Prostate gland (tissue), 2 donors: ENCODE results near the gene VAMP2. TPM values are rescaled to one million over a fixed set of nuclear protein-coding genes. Genes with fewer than 3 reads are reported as not detected.

Experiments
- DNase-seq: peaks from one replicate; pipeline ENCODE4 v3.0.0-alpha.2; 2019; ENCODE audit warnings: low spot score
- H3K27ac ChIP-seq, 2 donors: fragments of 200-600 bp; sonication (generic); 2 replicates each; pipeline ENCODE4 v1.5.1; 2017 to 2019
- H3K27me3 ChIP-seq: fragments of 200-600 bp; sonication (generic); replicated peaks from 2 replicates; pipeline ENCODE4 v1.5.1; 2019; ENCODE audit not compliant: insufficient read depth
- H3K36me3 ChIP-seq, 2 donors: fragments of 200-600 bp; sonication (generic); 1 replicate in 1 of 2; 2 replicates in 1 of 2; pipeline versions ENCODE4 v1.5.1 to v1.8.1; 2017 to 2019
- H3K4me1 ChIP-seq: fragments of 200-600 bp; sonication (generic); replicated peaks from 2 replicates; pipeline ENCODE4 v1.5.1; 2019
- H3K4me3 ChIP-seq, 2 donors: fragments of 200-600 bp; sonication (generic); 2 replicates each; pipeline ENCODE4 v1.5.1; 2017 to 2019
- H3K9me3 ChIP-seq: fragments of 200-600 bp; sonication (generic); 2 replicates; pipeline ENCODE4 v1.5.1; 2017
- CTCF ChIP-seq, 4 experiments: fragments of 200-600 bp in 2 of 4; fragments of 450-650 bp in 2 of 4; sonication (generic) in 2 of 4; IDR thresholded peaks; 1 replicate in 3 of 4; 2 replicates in 1 of 4; pipeline ENCODE4 v1.5.1; 2016 to 2019; ENCODE audit warnings: antibody characterized with exemption in 4 of 4, mild to moderate bottlenecking in 2 of 4, moderate library complexity in 2 of 4
- POLR2A ChIP-seq: fragments of 450-650 bp; IDR thresholded peaks from one replicate; pipeline ENCODE4 v1.6.1; 2016; ENCODE audit warnings: antibody characterized with exemption, mild to moderate bottlenecking
- POLR2AphosphoS5 ChIP-seq: sonication (generic); formaldehyde crosslinking; IDR thresholded peaks from one replicate; pipeline ENCODE4 v1.6.1; 2017; ENCODE audit warnings: antibody characterized with exemption
- WGBS: methylation state at CpG from one replicate; pipeline ENCODE4 v1.1.5; 2018; 5-methylcytosine and 5-hydroxymethylcytosine counted together
- intact Hi-C: fragments of 100-400 bp; cut with DNase I; formaldehyde crosslinking; loops from one replicate; pipeline ENCODE4 v1.14.2; 2022
- total RNA-seq, 2 donors: library from RNA; depleted of rRNA; stranded (reverse); fragments of >200 nt; gene quantifications; one replicate each; pipeline ENCODE4 v1.1.0, GENCODE V29; 2016

Gene VAMP2
- total RNA-seq, 2 donors from 2014 or later: 34.2 to 65.2 TPM

DNA sequence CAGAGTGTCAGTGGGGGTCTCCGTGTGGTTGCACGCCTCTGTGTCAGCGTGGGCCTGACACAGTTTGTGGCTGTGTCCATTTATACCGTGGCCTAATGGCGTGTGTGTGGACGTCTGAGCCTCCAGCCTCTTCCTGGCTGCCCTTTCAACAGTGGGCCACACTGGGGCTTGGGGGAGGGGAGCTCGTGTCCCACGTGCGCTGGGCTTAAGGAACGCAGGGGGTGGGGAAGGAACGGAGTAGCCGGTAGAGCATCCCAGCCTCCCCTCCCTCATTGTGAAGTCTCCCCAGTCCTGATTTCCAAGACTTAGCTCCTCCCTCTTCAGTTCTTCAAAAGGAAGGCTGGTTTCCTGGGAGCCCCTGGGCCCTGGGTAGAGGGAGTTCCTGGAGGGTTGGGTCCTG is 29.3 kb downstream of the VAMP2 start:
- WGBS: 74% methylated on average over 12 of the region's 12 CpGs
- no peak for TF ChIP-seq CTCF (IDR thresholded peaks at IDR 0.05)
- no peak for TF ChIP-seq POLR2A
- no peak for TF ChIP-seq POLR2AphosphoS5
- H3K4me3 ChIP-seq: no peak overlapping the region
- H3K9me3 ChIP-seq: no peaks in the 10 kb centered on the region
- no peaks in the 10 kb centered on the region for H3K4me1 ChIP-seq
- H3K27me3 ChIP-seq: no peaks in the 10 kb centered on the region
- no peaks in the 10 kb centered on the region for H3K36me3 ChIP-seq
- intact Hi-C loops: no loop called here
- DNase-seq: no peak
- H3K27ac ChIP-seq: no peak overlapping the region

GRCh38 chr17:8131844-8132441 is 30.8 kb downstream of the VAMP2 start:
- Histone ChIP-seq H3K4me1 (no peaks in the 10 kb centered on the region), H3K27ac (no peak overlapping the region), H3K4me3 (no peak overlapping the region), H3K36me3 (no peaks in the 10 kb centered on the region), H3K9me3 (no peaks in the 10 kb centered on the region), H3K27me3 (no peaks in the 10 kb centered on the region)
- 76% methylated on average over 3 of the region's 3 CpGs for WGBS
- no peak for DNase-seq
- intact Hi-C loops: no loop called here
- TF ChIP-seq POLR2A: no peak
- no peak for TF ChIP-seq CTCF (IDR thresholded peaks at IDR 0.05)
- no peak for TF ChIP-seq POLR2AphosphoS5

DNA sequence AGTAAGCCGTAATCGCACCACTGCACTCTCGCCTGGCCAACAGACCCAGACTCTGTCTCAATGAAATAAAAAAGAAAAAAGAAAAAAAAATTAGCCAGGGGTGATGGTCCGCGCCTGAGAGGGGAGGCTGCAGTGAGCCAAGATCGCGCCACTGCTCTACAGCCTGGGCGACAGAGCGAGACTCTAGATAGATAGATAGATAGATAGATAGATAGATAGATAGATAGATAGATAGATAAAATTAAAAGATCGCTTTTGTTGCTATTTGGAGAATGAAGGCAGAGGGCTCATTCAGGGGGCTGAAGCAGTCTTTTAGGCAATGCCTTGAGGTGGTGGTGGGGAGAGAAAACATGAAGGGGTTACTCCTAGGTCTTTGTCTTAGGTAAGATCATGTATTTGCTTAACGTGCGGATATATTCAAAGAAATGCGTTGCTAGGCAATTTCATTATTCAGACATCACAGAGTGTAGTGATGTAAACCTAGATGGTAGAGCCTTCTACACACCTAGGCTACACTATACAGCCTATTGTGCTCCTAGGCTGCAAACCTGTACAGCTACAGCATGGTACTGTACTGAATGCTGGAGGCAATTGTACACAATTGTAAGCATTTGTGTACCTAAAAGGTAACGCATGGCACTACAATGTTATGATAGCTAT is 34.5 kb downstream of the VAMP2 start:
- DNase-seq: no peak
- 70% methylated on average over 14 of the region's 14 CpGs for WGBS
- Histone ChIP-seq H3K9me3 (no peaks in the 10 kb centered on the region), H3K36me3 (no peaks in the 10 kb centered on the region), H3K4me3 (no peak overlapping the region), H3K4me1 (peaks cover 4% of the 10 kb centered on the region), H3K27ac (no peak overlapping the region), H3K27me3 (no peaks in the 10 kb centered on the region)
- TF ChIP-seq POLR2A (no peak), POLR2AphosphoS5 (no peak), CTCF (IDR thresholded peaks at IDR 0.05) (no peak)
- intact Hi-C loops: no loop called here

GRCh38 chr17:8126491-8127066 is 36.2 kb downstream of the VAMP2 start:
- intact Hi-C loops: no loop called here
- H3K27me3 ChIP-seq: no peaks in the 10 kb centered on the region
- H3K4me3 ChIP-seq: peak overlapping the region; percentile 51 to 65
- under 1% methylated on average over 45 of the region's 45 CpGs for WGBS
- H3K9me3 ChIP-seq: no peaks in the 10 kb centered on the region
- TF ChIP-seq POLR2AphosphoS5 (no peak), POLR2A (peak; percentile 12)
- H3K27ac ChIP-seq: peak overlapping the region; percentile 84 to 87
- peaks cover 4% of the 10 kb centered on the region for H3K4me1 ChIP-seq
- H3K36me3 ChIP-seq: no peaks in the 10 kb centered on the region
- peak; percentile 56 for DNase-seq

DNA sequence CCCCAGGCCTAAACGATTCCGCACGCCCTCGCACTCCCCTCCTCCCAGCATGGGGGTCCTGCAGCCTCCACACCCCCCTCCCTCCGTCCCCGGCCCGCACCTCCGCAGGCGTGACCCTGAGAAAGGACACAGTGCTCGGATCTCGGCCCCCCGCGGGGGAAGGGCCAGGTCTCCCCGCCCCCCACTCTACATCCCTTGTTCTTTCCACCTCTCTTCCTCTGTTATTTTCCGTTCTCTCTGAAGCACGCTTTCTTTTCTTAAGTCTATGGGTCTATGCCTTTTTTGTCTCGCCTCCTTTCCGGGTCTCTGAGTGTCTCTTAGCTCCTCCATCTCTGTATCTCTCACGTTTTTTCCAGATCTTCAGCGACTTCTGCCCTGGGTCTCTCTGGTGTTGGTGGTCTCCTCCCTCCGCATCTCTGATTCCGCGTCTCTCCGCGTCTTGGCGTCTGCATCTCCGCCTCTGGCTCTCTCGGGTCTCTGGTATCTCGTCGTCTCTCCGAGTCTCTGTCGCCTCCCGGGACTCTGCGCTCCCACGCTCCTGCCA is 36.7 kb downstream of the VAMP2 start:
- intact Hi-C loops: no loop called here
- H3K27ac ChIP-seq: peak overlapping the region; percentile 84 to 87
- H3K27me3 ChIP-seq: no peaks in the 10 kb centered on the region
- H3K4me3 ChIP-seq: peak overlapping the region; percentile 51 to 65
- no peaks in the 10 kb centered on the region for H3K36me3 ChIP-seq
- H3K4me1 ChIP-seq: peaks cover 4% of the 10 kb centered on the region
- WGBS: 1% methylated on average over 35 of the region's 35 CpGs
- no peak for TF ChIP-seq POLR2A
- no peak for TF ChIP-seq POLR2AphosphoS5
- no peak for TF ChIP-seq CTCF (IDR thresholded peaks at IDR 0.05)
- peak; percentile 17 for DNase-seq
- H3K9me3 ChIP-seq: no peaks in the 10 kb centered on the region
